Gastrocnemius medialis (tissue), 4 donors: ENCODE results near the gene UBP1. TPM values are rescaled to one million over a fixed set of nuclear protein-coding genes. Genes with fewer than 3 reads are reported as not detected.

ENCODE experiments used
- ATAC-seq, 2 donors: fragments of 150-250 bp; one replicate each; pipeline ENCODE4 v1.9.1; 2016
- DNase-seq, 2 donors: peaks; one replicate each; pipeline ENCODE4 v3.0.0-alpha.2; 2019
- H3K27ac ChIP-seq, 4 donors: fragments of 200-600 bp; sonication (generic); 1 replicate in 1 of 4; 2 replicates in 3 of 4; pipeline ENCODE4 v1.5.1; 2016 to 2018; ENCODE audit warnings: mild to moderate bottlenecking in 2 of 4, moderate library complexity in 1 of 4
- H3K27me3 ChIP-seq, 3 donors: fragments of 200-600 bp; sonication (generic) in 2 of 3; 1 replicate in 1 of 3; 2 replicates in 2 of 3; pipeline versions ENCODE4 v1.5.1 to v1.6.0; 2016 to 2019; ENCODE audit warnings: mild to moderate bottlenecking in 1 of 3, moderate library complexity in 1 of 3
- H3K36me3 ChIP-seq, 2 donors: fragments of 200-600 bp; sonication (generic) in 1 of 2; one replicate each; pipeline ENCODE4 v1.5.1; 2017 to 2018
- H3K4me1 ChIP-seq, 2 donors: fragments of 200-600 bp; sonication (generic) in 1 of 2; one replicate each; pipeline ENCODE4 v1.5.1; 2016 to 2017; ENCODE audit warnings: mild to moderate bottlenecking in 2 of 2
- H3K4me3 ChIP-seq, 4 donors: fragments of 200-600 bp; sonication (generic) in 3 of 4; 1 replicate in 1 of 4; 2 replicates in 3 of 4; pipeline ENCODE4 v1.5.1; 2016 to 2019; ENCODE audit warnings: mild to moderate bottlenecking in 2 of 4
- H3K9me3 ChIP-seq, 3 donors: fragments of 200-600 bp; sonication (generic) in 2 of 3; 1 replicate in 1 of 3; 2 replicates in 2 of 3; pipeline ENCODE4 v1.5.1; 2016 to 2019
- POLR2A ChIP-seq, 2 donors: fragments of 450-650 bp; IDR thresholded peaks; one replicate each; pipeline ENCODE4 v1.6.1; 2017; ENCODE audit warnings: antibody characterized with exemption in 2 of 2, mild to moderate bottlenecking in 2 of 2, moderate library complexity in 2 of 2
- in situ Hi-C, 4 donors: fragments of 200-750 bp; cut with MboI; loops; one replicate each; pipeline versions ENCODE4 v1.15.0 to v1.8.0; 2017; ENCODE audit warnings: low sequenced_read_pairs in 4 of 4
- intact Hi-C: fragments of 100-400 bp; cut with DNase I; formaldehyde crosslinking; loops from one replicate; pipeline ENCODE4 v1.15.1; 2023; ENCODE audit warnings: low total_unique reads
- total RNA-seq, 4 donors: library from RNA; depleted of rRNA; stranded (reverse); fragments of >200 nt; gene quantifications; one replicate each; pipeline versions ENCODE4 v1.1.0 to v1.2.3, GENCODE V29; 2016
- TF ChIP-seq, protein P1 (sequence below), 5 experiments: fragments of 450-650 bp in 3 of 5; fragments of 200-600 bp in 2 of 5; sonication (generic) in 2 of 5; IDR thresholded peaks in 4 of 5; conservative IDR thresholded peaks in 1 of 5; 1 replicate in 4 of 5; 2 replicates in 1 of 5; pipeline ENCODE4 v1.5.1; 2016 to 2019; ENCODE audit warnings: antibody characterized with exemption in 5 of 5, mild to moderate bottlenecking in 3 of 5, moderate library complexity in 3 of 5

UBP1 gene
- total RNA-seq, 4 donors from 2014 or later, result 19.1 to 28.9 (median 24.2) TPM

DNA sequence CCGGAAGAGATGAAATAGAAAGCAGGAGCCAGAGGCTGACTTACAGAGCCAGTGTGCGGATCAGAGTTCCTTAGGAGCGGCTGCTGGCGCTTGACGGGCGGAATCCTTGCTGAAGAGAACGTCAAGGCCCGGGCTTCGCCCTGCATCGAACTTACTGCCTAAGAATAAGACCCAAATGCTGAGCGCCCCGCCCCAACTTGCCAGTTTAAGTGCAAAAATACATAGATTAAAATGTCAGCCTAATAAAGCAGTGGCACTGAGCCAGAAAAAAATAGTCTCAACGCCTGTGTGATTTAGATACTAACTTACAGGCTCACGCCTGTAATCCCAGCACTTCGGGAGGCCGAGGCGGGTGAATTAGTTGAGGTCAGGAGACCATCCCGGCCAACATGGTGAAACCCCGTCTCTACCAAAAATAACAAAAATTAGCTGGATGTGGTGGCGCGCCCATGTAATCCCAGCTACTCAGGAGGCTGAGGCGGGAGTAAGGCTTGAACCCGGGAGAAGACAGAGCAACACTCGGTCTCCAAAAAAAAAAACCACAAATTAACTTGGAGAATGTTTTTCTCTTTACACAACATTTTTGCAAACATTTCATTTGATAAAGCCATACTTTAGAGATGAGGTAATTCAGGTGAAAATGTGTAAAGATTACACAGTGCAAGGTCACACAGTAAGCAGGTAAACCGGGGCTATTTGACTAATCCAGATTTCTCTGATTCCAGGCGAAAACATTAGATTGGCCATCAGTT lies 1.2 kb upstream of the UBP1 start:
- peak overlapping the region; percentile 92 to 95 (median 94) for H3K27ac ChIP-seq
- no peaks in the 10 kb centered on the region for H3K27me3 ChIP-seq
- ATAC-seq, result peak; percentile 10 to 14
- in situ Hi-C loops (no loop called here), intact Hi-C loops (loop anchor here (2.0 to 5.0 kb wide), 4 partner anchors 216 to 356 kb away; partner anchors contain the start of genes CLASP2, CRTAP and PDCD6IP)
- peak overlapping the region; percentile 53 to 83 (median 74) for H3K4me3 ChIP-seq
- H3K4me1 ChIP-seq, result peaks cover 28 to 31% of the 10 kb centered on the region in 2 donors
- H3K36me3 ChIP-seq, result no peaks in the 10 kb centered on the region
- no peak for TF ChIP-seq POLR2A (IDR thresholded peaks at IDR 0.05)
- TF ChIP-seq, protein P1, sequence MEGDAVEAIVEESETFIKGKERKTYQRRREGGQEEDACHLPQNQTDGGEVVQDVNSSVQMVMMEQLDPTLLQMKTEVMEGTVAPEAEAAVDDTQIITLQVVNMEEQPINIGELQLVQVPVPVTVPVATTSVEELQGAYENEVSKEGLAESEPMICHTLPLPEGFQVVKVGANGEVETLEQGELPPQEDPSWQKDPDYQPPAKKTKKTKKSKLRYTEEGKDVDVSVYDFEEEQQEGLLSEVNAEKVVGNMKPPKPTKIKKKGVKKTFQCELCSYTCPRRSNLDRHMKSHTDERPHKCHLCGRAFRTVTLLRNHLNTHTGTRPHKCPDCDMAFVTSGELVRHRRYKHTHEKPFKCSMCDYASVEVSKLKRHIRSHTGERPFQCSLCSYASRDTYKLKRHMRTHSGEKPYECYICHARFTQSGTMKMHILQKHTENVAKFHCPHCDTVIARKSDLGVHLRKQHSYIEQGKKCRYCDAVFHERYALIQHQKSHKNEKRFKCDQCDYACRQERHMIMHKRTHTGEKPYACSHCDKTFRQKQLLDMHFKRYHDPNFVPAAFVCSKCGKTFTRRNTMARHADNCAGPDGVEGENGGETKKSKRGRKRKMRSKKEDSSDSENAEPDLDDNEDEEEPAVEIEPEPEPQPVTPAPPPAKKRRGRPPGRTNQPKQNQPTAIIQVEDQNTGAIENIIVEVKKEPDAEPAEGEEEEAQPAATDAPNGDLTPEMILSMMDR (IDR thresholded peaks at IDR 0.05 in 4 of 5, conservative IDR thresholded peaks at IDR 0.05 in 1 of 5), result no peak
- no peaks in the 10 kb centered on the region for H3K9me3 ChIP-seq
- DNase-seq, result no peak

DNA sequence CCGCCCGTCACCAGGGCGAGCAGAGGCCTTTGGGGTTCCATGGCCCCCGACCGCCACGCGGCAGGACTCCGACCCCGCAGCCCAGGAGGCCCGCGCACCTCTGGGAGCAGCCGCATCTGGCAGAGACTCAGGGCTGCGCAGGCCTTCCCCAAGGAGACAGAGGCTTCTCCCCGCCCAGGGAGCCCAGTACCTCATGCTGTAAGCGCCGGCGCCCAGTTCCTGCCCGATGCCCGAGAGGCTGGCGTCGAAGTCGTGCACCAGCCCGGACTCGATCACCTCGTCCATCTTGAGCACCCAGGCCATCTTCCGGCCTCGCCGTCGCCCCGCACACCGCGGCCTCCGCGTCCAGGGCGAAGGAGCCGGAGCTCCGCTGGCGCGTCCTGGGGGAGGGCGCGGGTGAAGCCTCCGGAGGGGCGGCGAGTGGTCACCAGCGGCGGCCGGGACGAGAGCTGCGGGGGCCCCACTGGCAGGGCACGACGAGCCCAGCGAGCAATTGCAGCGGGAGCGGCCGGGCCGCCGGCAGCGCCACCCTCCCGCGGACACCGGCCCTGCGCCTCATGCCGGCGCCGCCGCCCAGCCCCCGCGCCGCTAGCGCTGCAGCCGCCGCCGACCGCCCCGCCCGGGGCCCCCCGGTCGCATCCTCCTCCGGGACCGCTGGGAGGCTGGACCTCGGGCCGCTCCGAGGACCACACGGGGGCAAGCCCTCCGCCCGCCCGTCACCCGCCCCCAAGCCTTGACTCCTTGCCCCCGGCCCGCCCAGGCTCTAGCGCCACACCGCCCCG lies 468 bp downstream of the UBP1 start:
- Histone ChIP-seq H3K27me3 (no peaks in the 10 kb centered on the region), H3K36me3 (no peaks in the 10 kb centered on the region), H3K27ac (peak overlapping the region; percentile 92 to 95 (median 94)), H3K4me3 (peak overlapping the region; percentile 70 to 91 (median 80)), H3K4me1 (peaks cover 44 to 46% of the 10 kb centered on the region in 2 donors), H3K9me3 (no peaks in the 10 kb centered on the region)
- intact Hi-C loops (loop anchor here (1.0 to 5.0 kb wide), 5 partner anchors 14 to 358 kb away; partner anchors contain the start of genes CLASP2, CRTAP and PDCD6IP), in situ Hi-C loops (loop anchor here in 1 of 4 donors (10.0 kb wide), 1 partner anchor 325 kb away; the partner anchor contains the start of gene CRTAP)
- TF ChIP-seq POLR2A (IDR thresholded peaks at IDR 0.05), result peak; percentile 85
- TF ChIP-seq, protein P1 (IDR thresholded peaks at IDR 0.05 in 4 of 5, conservative IDR thresholded peaks at IDR 0.05 in 1 of 5), result peak in 4 of 5 experiments; percentile 45 to 64 (median 52)
- peak; percentile 45 to 52 for ATAC-seq
- peak; percentile 24 to 59 for DNase-seq

DNA sequence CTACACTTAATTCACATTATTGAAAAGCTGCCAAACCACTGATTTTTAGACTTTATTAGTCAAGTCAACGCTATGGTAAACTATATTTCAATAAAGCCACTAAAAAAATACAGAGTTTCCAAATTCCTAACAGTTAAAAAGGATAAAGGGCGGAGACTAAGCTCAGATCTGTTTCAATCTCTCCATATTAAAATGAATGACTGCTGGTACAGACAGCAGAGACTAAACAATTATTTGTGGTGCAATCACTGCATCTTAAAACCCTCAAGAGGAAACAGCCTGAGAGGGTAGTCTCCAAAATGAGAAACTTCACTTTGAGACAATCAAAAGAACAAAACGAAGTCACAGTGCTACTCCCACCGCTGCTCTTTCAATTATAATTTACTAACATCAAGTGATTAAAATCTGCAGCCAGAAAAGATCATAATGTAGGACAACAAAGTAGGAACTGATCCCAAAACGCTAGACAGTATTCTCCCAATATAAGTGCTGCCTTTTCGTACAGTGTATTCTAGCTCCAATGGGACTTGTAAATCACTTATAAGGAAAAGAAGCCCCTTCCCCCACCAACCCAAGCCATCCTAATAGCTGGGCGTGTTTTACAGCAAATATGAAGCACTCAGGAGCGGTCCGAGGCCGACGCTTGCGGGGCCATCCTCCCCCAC lies 1.2 kb downstream of the UBP1 start:
- H3K27me3 ChIP-seq, result no peaks in the 10 kb centered on the region
- ATAC-seq, result no peak
- in situ Hi-C loops (loop anchor here in 1 of 4 donors (10.0 kb wide), 1 partner anchor 324 kb away; the partner anchor contains the start of gene CRTAP), intact Hi-C loops (no loop called here)
- peak overlapping the region; percentile 92 to 95 (median 94) for H3K27ac ChIP-seq
- H3K4me3 ChIP-seq, result peak overlapping the region; percentile 70 to 91 (median 80)
- no peaks in the 10 kb centered on the region for H3K9me3 ChIP-seq
- H3K36me3 ChIP-seq, result no peaks in the 10 kb centered on the region
- H3K4me1 ChIP-seq, result peaks cover 47 to 48% of the 10 kb centered on the region in 2 donors
- DNase-seq, result no peak
- no peak for TF ChIP-seq POLR2A (IDR thresholded peaks at IDR 0.05)
- TF ChIP-seq, protein P1 (IDR thresholded peaks at IDR 0.05 in 4 of 5, conservative IDR thresholded peaks at IDR 0.05 in 1 of 5), result no peak

DNA sequence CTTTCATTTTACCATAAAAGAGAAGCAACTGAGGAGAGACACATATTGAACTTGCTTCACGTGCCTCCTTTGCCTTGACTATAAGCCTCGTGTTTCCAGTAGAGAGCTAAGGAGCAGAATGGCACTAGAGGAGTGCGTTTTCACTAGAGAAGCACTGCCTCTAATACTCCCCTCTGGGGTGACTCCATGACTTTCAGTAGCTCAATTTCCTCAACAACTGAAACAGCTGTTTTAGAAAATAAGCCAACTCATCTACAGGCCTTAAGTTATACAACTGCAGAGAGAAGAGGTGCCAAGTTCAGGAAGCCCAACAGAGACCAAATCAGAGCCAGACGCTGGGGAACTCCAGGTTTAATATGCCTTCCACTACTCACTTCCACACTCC lies 1.9 kb downstream of the UBP1 start:
- H3K36me3 ChIP-seq, result no peaks in the 10 kb centered on the region
- TF ChIP-seq, protein P1 (IDR thresholded peaks at IDR 0.05 in 4 of 5, conservative IDR thresholded peaks at IDR 0.05 in 1 of 5), result no peak
- no peak for TF ChIP-seq POLR2A (IDR thresholded peaks at IDR 0.05)
- peaks cover 52 to 53% of the 10 kb centered on the region in 2 donors for H3K4me1 ChIP-seq
- H3K4me3 ChIP-seq, result peak overlapping the region; percentile 70 to 91 (median 80)
- H3K9me3 ChIP-seq, result no peaks in the 10 kb centered on the region
- intact Hi-C loops (no loop called here), in situ Hi-C loops (loop anchor here in 1 of 4 donors (10.0 kb wide), 1 partner anchor 323 kb away; the partner anchor contains the start of gene CRTAP)
- peak overlapping the region; percentile 92 to 95 (median 94) for H3K27ac ChIP-seq
- DNase-seq (no peak), ATAC-seq (no peak)
- H3K27me3 ChIP-seq, result no peaks in the 10 kb centered on the region
